B cell (primary cell): ENCODE results near the gene HSH2D.

Source experiments
- EZH2 ChIP-seq: IDR thresholded peaks from 2 replicates; pipeline ENCODE4 v1.6.1; 2012; ENCODE audit warnings: borderline replicate concordance, low read depth, mild to moderate bottlenecking, moderate library complexity, low read length; ENCODE audit not compliant: insufficient read depth, poor library complexity, severe bottlenecking
- TF ChIP-seq, protein P1 (sequence below): fragments of 200-600 bp; IDR thresholded peaks from one replicate; pipeline ENCODE4 v1.8.0; 2022; ENCODE audit warnings: antibody characterized with exemption, mild to moderate bottlenecking

GRCh38 chr19:16135430-16136127 is 7.9 kb upstream of the HSH2D start:
- TF ChIP-seq, protein P1, sequence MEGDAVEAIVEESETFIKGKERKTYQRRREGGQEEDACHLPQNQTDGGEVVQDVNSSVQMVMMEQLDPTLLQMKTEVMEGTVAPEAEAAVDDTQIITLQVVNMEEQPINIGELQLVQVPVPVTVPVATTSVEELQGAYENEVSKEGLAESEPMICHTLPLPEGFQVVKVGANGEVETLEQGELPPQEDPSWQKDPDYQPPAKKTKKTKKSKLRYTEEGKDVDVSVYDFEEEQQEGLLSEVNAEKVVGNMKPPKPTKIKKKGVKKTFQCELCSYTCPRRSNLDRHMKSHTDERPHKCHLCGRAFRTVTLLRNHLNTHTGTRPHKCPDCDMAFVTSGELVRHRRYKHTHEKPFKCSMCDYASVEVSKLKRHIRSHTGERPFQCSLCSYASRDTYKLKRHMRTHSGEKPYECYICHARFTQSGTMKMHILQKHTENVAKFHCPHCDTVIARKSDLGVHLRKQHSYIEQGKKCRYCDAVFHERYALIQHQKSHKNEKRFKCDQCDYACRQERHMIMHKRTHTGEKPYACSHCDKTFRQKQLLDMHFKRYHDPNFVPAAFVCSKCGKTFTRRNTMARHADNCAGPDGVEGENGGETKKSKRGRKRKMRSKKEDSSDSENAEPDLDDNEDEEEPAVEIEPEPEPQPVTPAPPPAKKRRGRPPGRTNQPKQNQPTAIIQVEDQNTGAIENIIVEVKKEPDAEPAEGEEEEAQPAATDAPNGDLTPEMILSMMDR: no peak
- no peak for TF ChIP-seq EZH2
